CD1c-positive myeloid dendritic cell (primary cell): ENCODE measurements around the gene VEZF1.

ENCODE experiments used
- DNase-seq: peaks from one replicate; pipeline ENCODE4 v3.0.0-alpha.2; 2016; ENCODE audit errors: extremely low spot score

VEZF1 gene

GRCh38 chr17:57987581-57988300, at the start of gene VEZF1:
Gene VEZF1, minus strand, starts transcription at chr17:57988254. Its CDS starts 143 bp downstream, at chr17:57988111.
- DNase-seq = peak; percentile 83

- DNase-seq = peak; percentile 5
Observed at GRCh38 chr17:58032691-58033415, 44.8 kb upstream of the VEZF1 start.

GRCh38 chr17:58028578-58028977, 40.5 kb upstream of the VEZF1 start:
- no peak for DNase-seq

GRCh38 chr17:58020401-58020800, 32.3 kb upstream of the VEZF1 start:
- DNase-seq = no peak

- no peak for DNase-seq
Observed at GRCh38 chr17:58019521-58019920, 31.5 kb upstream of the VEZF1 start.

GRCh38 chr17:58019039-58019438, 31.0 kb upstream of the VEZF1 start:
- DNase-seq = no peak

- no peak for DNase-seq
Observed at GRCh38 chr17:58010067-58010799, 22.2 kb upstream of the VEZF1 start.

GRCh38 chr17:58007781-58008706, 20.0 kb upstream of the VEZF1 start:
- DNase-seq = no peak

GRCh38 chr17:58006924-58007780, 19.1 kb upstream of the VEZF1 start, which contains the start of gene SRSF1:
Gene SRSF1, minus strand, starts transcription at chr17:58007246. Its CDS starts 109 bp downstream, at chr17:58007137.
- peak; percentile 100 for DNase-seq

- peak; percentile 44 for DNase-seq
Observed at GRCh38 chr17:58006560-58006923, 18.5 kb upstream of the VEZF1 start.

GRCh38 chr17:58005728-58006559, 17.9 kb upstream of the VEZF1 start:
- DNase-seq = no peak

- no peak for DNase-seq
Observed at GRCh38 chr17:58005031-58005727, 17.1 kb upstream of the VEZF1 start.

GRCh38 chr17:58004060-58004459, 16.0 kb upstream of the VEZF1 start:
- DNase-seq = no peak

GRCh38 chr17:58002973-58003372, 14.9 kb upstream of the VEZF1 start:
- DNase-seq = no peak

GRCh38 chr17:58002154-58002948, 14.3 kb upstream of the VEZF1 start:
- DNase-seq = no peak

GRCh38 chr17:58001461-58002124, 13.5 kb upstream of the VEZF1 start:
- no peak for DNase-seq

GRCh38 chr17:57999496-58000017, 11.5 kb upstream of the VEZF1 start:
- peak; percentile 84 for DNase-seq
